Esophagus (tissue), 2 donors: Measurements from ENCODE around the gene MTHFSD. TPM values are rescaled to one million over a fixed set of nuclear protein-coding genes. Genes with fewer than 3 reads are reported as not detected.

Experiments used
- H3K27ac ChIP-seq, 2 donors: one replicate each; pipeline ENCODE4 v1.5.1; 2013; ENCODE audit warnings: low read depth in 2 of 2, mild to moderate bottlenecking in 2 of 2, inconsistent platforms in 1 of 2, low read length in 1 of 2, moderate library complexity in 1 of 2
- H3K27me3 ChIP-seq, 2 donors: one replicate each; pipeline ENCODE4 v1.6.1; 2013; ENCODE audit warnings: low read length in 2 of 2, control low read depth in 1 of 2, mild to moderate bottlenecking in 1 of 2; ENCODE audit not compliant: insufficient read depth in 2 of 2, control insufficient read depth in 1 of 2
- H3K36me3 ChIP-seq, 2 donors: one replicate each; pipeline ENCODE4 v1.6.1; 2013; ENCODE audit warnings: low read length in 1 of 2; ENCODE audit not compliant: control insufficient read depth in 2 of 2, insufficient read depth in 2 of 2
- H3K4me1 ChIP-seq, 2 donors: one replicate each; pipeline ENCODE4 v1.6.1; 2013; ENCODE audit warnings: low read length in 1 of 2; ENCODE audit not compliant: control insufficient read depth in 2 of 2, insufficient read depth in 2 of 2
- H3K4me3 ChIP-seq, 2 donors: one replicate each; pipeline ENCODE4 v1.5.1; 2013; ENCODE audit warnings: low read length in 2 of 2, mild to moderate bottlenecking in 2 of 2, low read depth in 1 of 2, moderate library complexity in 1 of 2
- H3K9me3 ChIP-seq, 2 donors: one replicate each; pipeline ENCODE4 v1.6.1; 2013; ENCODE audit warnings: mild to moderate bottlenecking in 2 of 2, low read depth in 1 of 2, low read length in 1 of 2, moderate library complexity in 1 of 2; ENCODE audit not compliant: control insufficient read depth in 2 of 2, insufficient read depth in 1 of 2
- WGBS, 2 donors: extraction: QIAGEN DNeasy Blood & Tissue Kit; methylation state at CpG; one replicate each; pipeline ENCODE4 v1.1.7; 2013; 5-methylcytosine and 5-hydroxymethylcytosine counted together
- polyA plus RNA-seq, 2 donors: library from polyadenylated mRNA; stranded (reverse); fragments of 200-250 nt; gene quantifications; one replicate each; pipeline ENCODE4 v1.2.3, GENCODE V29; 2013
- donor health status: healthy with polysubstance abuse.
- donor health status: Bipolar disorder and iron deficiency.

MTHFSD gene
- polyA plus RNA-seq, 2 donors = 9.7 to 14.1 TPM

GRCh38 chr16:86516623-86517003 lies 38.4 kb downstream of the MTHFSD start:
- Histone ChIP-seq H3K27me3 (peaks cover 5 to 7% of the 10 kb centered on the region in 2 donors), H3K4me3 (peak overlapping the region in 1 of 2 donors; percentile 35), H3K36me3 (no peaks in the 10 kb centered on the region), H3K4me1 (peaks cover 6 to 7% of the 10 kb centered on the region in 2 donors), H3K27ac (peak overlapping the region; percentile 76 to 85), H3K9me3 (peaks cover 0 to 2% of the 10 kb centered on the region in 2 donors)
- WGBS, 2 donors = 14 to 16% methylated on average over 28 to 29 of the region's 29 CpGs

- 16% methylated on average over 61 to 64 of the region's 64 CpGs for WGBS, 2 donors
- Histone ChIP-seq H3K27ac (peak overlapping the region; percentile 76 to 85), H3K4me3 (peak overlapping the region; percentile 35 to 36)
Measured at GRCh38 chr16:86515777-86516622, 39.0 kb downstream of the MTHFSD start.

GRCh38 chr16:86515413-86515776 lies 39.6 kb downstream of the MTHFSD start:
- Histone ChIP-seq H3K36me3 (no peaks in the 10 kb centered on the region), H3K27ac (peak overlapping the region; percentile 75 to 85), H3K9me3 (peaks cover 0 to 2% of the 10 kb centered on the region in 2 donors), H3K4me1 (peaks cover 7 to 12% of the 10 kb centered on the region in 2 donors), H3K4me3 (peak overlapping the region; percentile 35 to 36), H3K27me3 (peaks cover 5 to 7% of the 10 kb centered on the region in 2 donors)
- 17 to 23% methylated on average over 29 of the region's 29 CpGs for WGBS, 2 donors

More at GRCh38 chr16:86515777-86516622, 39.0 kb downstream of the MTHFSD start:
- Histone ChIP-seq H3K27me3 (peaks cover 5 to 7% of the 10 kb centered on the region in 2 donors), H3K36me3 (no peaks in the 10 kb centered on the region), H3K9me3 (peaks cover 0 to 2% of the 10 kb centered on the region in 2 donors), H3K4me1 (peaks cover 7 to 10% of the 10 kb centered on the region in 2 donors)

- peaks cover 0 to 2% of the 10 kb centered on the region in 2 donors for H3K9me3 ChIP-seq
- 23 to 27% methylated on average over 18 of the region's 18 CpGs for WGBS, 2 donors
- H3K36me3 ChIP-seq = no peaks in the 10 kb centered on the region
- H3K4me1 ChIP-seq = peaks cover 9 to 13% of the 10 kb centered on the region in 2 donors
- H3K4me3 ChIP-seq = peak overlapping the region in 1 of 2 donors; percentile 64
- peaks cover 5 to 7% of the 10 kb centered on the region in 2 donors for H3K27me3 ChIP-seq
- H3K27ac ChIP-seq = peak overlapping the region; percentile 75 to 85
Measured at GRCh38 chr16:86514481-86515376, 40.3 kb downstream of the MTHFSD start.

GRCh38 chr16:86513471-86514277 lies 41.4 kb downstream of the MTHFSD start:
- peaks cover 0 to 2% of the 10 kb centered on the region in 2 donors for H3K9me3 ChIP-seq
- H3K27ac ChIP-seq = peak overlapping the region; percentile 54 to 85
- peaks cover 5 to 7% of the 10 kb centered on the region in 2 donors for H3K27me3 ChIP-seq
- H3K4me3 ChIP-seq = peak overlapping the region; percentile 35 to 64
- H3K36me3 ChIP-seq = no peaks in the 10 kb centered on the region
- H3K4me1 ChIP-seq = peaks cover 9 to 18% of the 10 kb centered on the region in 2 donors
- 37% methylated on average over 35 of the region's 35 CpGs for WGBS, 2 donors

- peak overlapping the region; percentile 85 to 86 for H3K27ac ChIP-seq
- H3K27me3 ChIP-seq = peaks cover 8 to 11% of the 10 kb centered on the region in 2 donors
- H3K4me3 ChIP-seq = peak overlapping the region; percentile 64 to 71
- WGBS, 2 donors = 20 to 25% methylated on average over 29 of the region's 29 CpGs
- peaks cover 0 to 2% of the 10 kb centered on the region in 2 donors for H3K9me3 ChIP-seq
- H3K36me3 ChIP-seq = no peaks in the 10 kb centered on the region
- peaks cover 9 to 20% of the 10 kb centered on the region in 2 donors for H3K4me1 ChIP-seq
Measured at GRCh38 chr16:86512860-86513470, 42.1 kb downstream of the MTHFSD start.

- peak overlapping the region; percentile 64 to 71 for H3K4me3 ChIP-seq
- no peaks in the 10 kb centered on the region for H3K36me3 ChIP-seq
- peaks cover 8 to 15% of the 10 kb centered on the region in 2 donors for H3K27me3 ChIP-seq
- 20 to 23% methylated on average over 24 of the region's 24 CpGs for WGBS, 2 donors
- H3K27ac ChIP-seq = peak overlapping the region; percentile 85 to 86
- peaks cover 9 to 22% of the 10 kb centered on the region in 2 donors for H3K4me1 ChIP-seq
- H3K9me3 ChIP-seq = peaks cover 0 to 2% of the 10 kb centered on the region in 2 donors
Measured at GRCh38 chr16:86512301-86512859, 42.7 kb downstream of the MTHFSD start.

- H3K9me3 ChIP-seq = peaks cover 0 to 2% of the 10 kb centered on the region in 2 donors
- H3K4me3 ChIP-seq = peak overlapping the region; percentile 64 to 71
- WGBS, 2 donors = 26 to 33% methylated on average over 40 to 44 of the region's 44 CpGs
- peaks cover 7 to 22% of the 10 kb centered on the region in 2 donors for H3K4me1 ChIP-seq
- peak overlapping the region; percentile 85 to 86 for H3K27ac ChIP-seq
- peaks cover 8 to 14% of the 10 kb centered on the region in 2 donors for H3K27me3 ChIP-seq
- no peaks in the 10 kb centered on the region for H3K36me3 ChIP-seq
Measured at GRCh38 chr16:86511317-86512161, 43.5 kb downstream of the MTHFSD start.
